Measurements from ENCODE around the gene ASTL.

The ASTL gene

DNA sequence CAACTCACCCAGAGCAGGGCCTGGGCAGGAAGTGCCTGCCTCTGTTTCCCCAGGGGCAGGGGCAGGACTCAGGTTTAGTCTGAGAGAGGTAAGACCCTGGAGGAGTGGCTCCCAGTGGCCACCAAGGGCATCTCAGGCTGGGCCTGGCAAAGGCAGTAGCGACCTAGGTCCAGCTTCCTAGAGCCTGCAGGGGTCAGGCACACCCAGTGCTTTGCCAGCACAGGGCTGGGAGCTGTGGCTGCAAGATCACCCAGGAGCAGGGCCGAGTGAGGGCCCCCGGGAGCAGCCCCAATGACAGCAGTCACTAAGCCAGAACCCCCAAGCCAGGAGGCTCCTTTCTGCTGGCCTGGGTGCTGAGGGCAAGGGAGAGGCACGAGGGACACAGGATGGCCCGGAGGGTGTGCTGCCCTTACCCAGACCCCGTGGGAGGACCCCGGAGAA lies 15.7 kb upstream of the ASTL start:
- Histone ChIP-seq H3K4me3 (ENCODE audit: low read length) (no peak overlapping the region), H2AFZ (ENCODE audit: low read length) (no peak overlapping the region), H3K27me3 (replicated peaks; ENCODE audit: insufficient read depth, low read length) (no peaks in the 10 kb centered on the region), H3K4me2 (ENCODE audit: low read depth, low read length) (no peak overlapping the region), H4K20me1 (ENCODE audit: insufficient read depth, low read length) (no peaks in the 10 kb centered on the region), H3K4me1 (ENCODE audit: low read length) (no peaks in the 10 kb centered on the region), H3F3A (ENCODE audit: insufficient read depth, low read length) (no peaks in the 10 kb centered on the region), H3K9ac (ENCODE audit: low read length) (no peak overlapping the region), H3K79me2 (ENCODE audit: low read length) (no peaks in the 10 kb centered on the region), H3K36me3 (replicated peaks; ENCODE audit: insufficient read depth, low read length) (no peaks in the 10 kb centered on the region), H3K9me2 (replicated peaks; ENCODE audit: insufficient read depth, low read length) (no peaks in the 10 kb centered on the region), H3K27ac (ENCODE audit: low read length) (no peak overlapping the region), H3K9me3 (replicated peaks; ENCODE audit: insufficient read depth, low read length) (no peaks in the 10 kb centered on the region)
- no peak for DNase-seq
- no peak for TF ChIP-seq EZH2 (optimal IDR thresholded peaks at IDR 0.05; ENCODE audit: low read depth, low read length)
- TF ChIP-seq EZH2phosphoT487 (IDR thresholded peaks at IDR 0.05; ENCODE audit: low read length) = no peak
- TF ChIP-seq CTCF (IDR thresholded peaks at IDR 0.05; ENCODE audit: low read length) = no peak

GRCh38 chr2:96153291-96153713 lies 15.0 kb upstream of the ASTL start:
- no peak overlapping the region for H2AFZ ChIP-seq (ENCODE audit: low read length)
- H3K36me3 ChIP-seq (replicated peaks; ENCODE audit: insufficient read depth, low read length) = no peaks in the 10 kb centered on the region
- H3K27ac ChIP-seq (ENCODE audit: low read length) = no peak overlapping the region
- no peaks in the 10 kb centered on the region for H3F3A ChIP-seq (ENCODE audit: insufficient read depth, low read length)
- H3K4me3 ChIP-seq (ENCODE audit: low read length) = no peak overlapping the region
- TF ChIP-seq CTCF (IDR thresholded peaks at IDR 0.05; ENCODE audit: low read length) (no peak), EZH2phosphoT487 (IDR thresholded peaks at IDR 0.05; ENCODE audit: low read length) (no peak), EZH2 (optimal IDR thresholded peaks at IDR 0.05; ENCODE audit: low read depth, low read length) (no peak)
- no peaks in the 10 kb centered on the region for H3K9me3 ChIP-seq (replicated peaks; ENCODE audit: insufficient read depth, low read length)
- no peak overlapping the region for H3K9ac ChIP-seq (ENCODE audit: low read length)
- no peaks in the 10 kb centered on the region for H3K4me1 ChIP-seq (ENCODE audit: low read length)
- H4K20me1 ChIP-seq (ENCODE audit: insufficient read depth, low read length) = no peaks in the 10 kb centered on the region
- no peak overlapping the region for H3K4me2 ChIP-seq (ENCODE audit: low read depth, low read length)
- DNase-seq = no peak
- no peaks in the 10 kb centered on the region for H3K79me2 ChIP-seq (ENCODE audit: low read length)
- no peaks in the 10 kb centered on the region for H3K27me3 ChIP-seq (replicated peaks; ENCODE audit: insufficient read depth, low read length)
- H3K9me2 ChIP-seq (replicated peaks; ENCODE audit: insufficient read depth, low read length) = no peaks in the 10 kb centered on the region

GRCh38 chr2:96152304-96153161 lies 14.2 kb upstream of the ASTL start:
- no peaks in the 10 kb centered on the region for H3K4me1 ChIP-seq (ENCODE audit: low read length)

More at GRCh38 chr2:96152304-96153161, 14.2 kb upstream of the ASTL start:
- Histone ChIP-seq H4K20me1 (ENCODE audit: insufficient read depth, low read length) (no peaks in the 10 kb centered on the region), H3K79me2 (ENCODE audit: low read length) (no peaks in the 10 kb centered on the region), H3K27ac (ENCODE audit: low read length) (no peak overlapping the region), H3K4me2 (ENCODE audit: low read depth, low read length) (no peak overlapping the region), H3K36me3 (replicated peaks; ENCODE audit: insufficient read depth, low read length) (no peaks in the 10 kb centered on the region), H3K4me3 (ENCODE audit: low read length) (no peak overlapping the region), H3K9ac (ENCODE audit: low read length) (no peak overlapping the region), H3K27me3 (replicated peaks; ENCODE audit: insufficient read depth, low read length) (no peaks in the 10 kb centered on the region), H2AFZ (ENCODE audit: low read length) (no peak overlapping the region), H3K9me3 (replicated peaks; ENCODE audit: insufficient read depth, low read length) (no peaks in the 10 kb centered on the region), H3K9me2 (replicated peaks; ENCODE audit: insufficient read depth, low read length) (no peaks in the 10 kb centered on the region), H3F3A (ENCODE audit: insufficient read depth, low read length) (no peaks in the 10 kb centered on the region)
- DNase-seq = no peak
- TF ChIP-seq EZH2phosphoT487 (IDR thresholded peaks at IDR 0.05; ENCODE audit: low read length) = no peak
